GM21576 (cell line): ENCODE results near the gene SHC1.

ENCODE experiments used
- ATAC-seq: cut with Tn5 transposase; IDR thresholded peaks from one replicate; pipeline ENCODE4 v1.9.1; 2021; ENCODE audit warnings: mild to moderate bottlenecking, moderate library complexity; ENCODE audit not compliant: unreplicated experiment

SHC1 gene

GRCh38 chr1:154959426-154959780 lies 11.1 kb downstream of the SHC1 start:
- no peak for ATAC-seq

DNA sequence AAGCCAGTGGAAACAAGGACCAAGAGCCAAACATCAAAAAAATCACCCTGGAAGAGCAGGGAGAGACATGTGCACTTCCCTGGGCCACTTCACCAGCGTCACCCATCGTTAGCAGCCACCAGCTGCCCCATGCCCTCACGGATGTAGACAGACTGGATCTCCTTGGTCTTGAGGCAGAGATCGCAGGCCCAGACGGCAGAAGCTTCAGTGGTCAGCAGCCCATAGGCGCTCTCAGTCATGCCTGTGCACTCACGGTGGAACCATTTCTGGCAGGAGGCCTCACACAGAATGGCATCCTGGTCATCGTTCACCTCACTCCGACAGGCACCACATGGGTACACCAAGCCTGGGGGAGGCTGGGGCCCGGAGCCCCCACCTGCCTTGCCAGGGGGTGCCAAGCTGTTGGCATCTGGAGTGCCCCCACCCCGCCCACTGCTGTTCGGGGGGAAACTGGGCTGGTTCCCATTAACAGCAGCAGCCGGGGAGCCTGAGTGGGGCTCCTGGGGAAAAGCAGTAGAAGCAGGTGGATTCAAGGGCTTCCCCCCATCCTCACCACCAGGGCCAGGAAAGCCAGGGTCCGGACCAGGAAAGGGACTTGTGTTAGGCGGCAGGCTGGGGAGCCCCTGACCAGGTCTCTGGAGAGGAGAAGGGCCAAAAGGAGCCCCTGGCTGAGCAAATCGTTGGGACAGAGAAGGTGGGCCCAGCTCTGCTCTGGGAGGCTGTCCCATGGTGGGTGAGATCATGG lies 11.7 kb downstream of the SHC1 start:
- no peak for ATAC-seq

DNA sequence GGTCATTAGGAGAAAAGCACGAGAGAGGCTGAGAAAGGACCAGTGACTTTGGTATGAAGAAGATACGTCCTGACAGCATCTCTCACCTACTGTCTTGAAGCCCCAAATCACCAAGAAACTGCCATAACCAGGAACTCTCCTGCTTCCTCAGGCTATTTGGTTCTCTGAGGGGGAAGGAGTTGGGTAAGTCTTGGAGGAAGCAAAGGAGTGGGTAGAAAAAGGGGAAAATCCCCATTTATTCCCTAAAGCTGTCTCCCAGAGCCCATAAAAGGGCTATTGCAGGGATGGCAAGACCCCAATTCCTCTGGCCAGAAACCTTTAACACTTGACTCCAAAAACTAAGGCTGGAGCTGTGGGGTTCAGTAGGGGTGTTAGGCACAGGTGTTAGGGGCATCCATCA lies 12.5 kb downstream of the SHC1 start:
- ATAC-seq, result no peak

DNA sequence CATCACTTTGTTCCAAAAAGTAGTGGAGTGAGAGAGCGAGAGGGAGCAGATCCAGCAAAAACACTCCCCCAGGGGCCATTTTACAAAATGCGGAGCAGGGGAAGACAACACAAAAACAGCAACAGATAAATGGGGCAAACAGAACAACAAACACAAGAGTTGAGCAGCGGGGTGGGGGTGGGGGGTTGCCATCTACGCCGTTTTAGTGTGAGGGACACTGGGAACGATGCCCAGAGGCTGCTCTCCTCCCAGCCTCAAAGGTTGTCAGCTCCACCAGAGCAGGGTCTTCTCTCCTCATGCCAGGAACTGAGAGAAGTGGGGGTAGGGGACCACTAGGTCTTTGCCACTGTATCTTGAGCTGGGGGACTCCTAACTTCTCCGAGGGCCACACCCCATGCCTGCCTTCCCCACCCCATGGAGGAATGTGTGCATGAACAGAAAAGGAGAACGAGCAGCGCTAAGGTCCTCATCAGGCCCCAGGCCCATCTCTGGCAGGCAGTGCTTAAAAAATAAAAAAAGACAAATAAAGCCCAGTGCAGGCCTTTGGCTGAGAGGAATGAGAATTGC lies 13.4 kb downstream of the SHC1 start:
- ATAC-seq, result no peak

- no peak for ATAC-seq
These were observed 14.0 kb downstream of the SHC1 start for GRCh38 chr1:154956544-154956941.

DNA sequence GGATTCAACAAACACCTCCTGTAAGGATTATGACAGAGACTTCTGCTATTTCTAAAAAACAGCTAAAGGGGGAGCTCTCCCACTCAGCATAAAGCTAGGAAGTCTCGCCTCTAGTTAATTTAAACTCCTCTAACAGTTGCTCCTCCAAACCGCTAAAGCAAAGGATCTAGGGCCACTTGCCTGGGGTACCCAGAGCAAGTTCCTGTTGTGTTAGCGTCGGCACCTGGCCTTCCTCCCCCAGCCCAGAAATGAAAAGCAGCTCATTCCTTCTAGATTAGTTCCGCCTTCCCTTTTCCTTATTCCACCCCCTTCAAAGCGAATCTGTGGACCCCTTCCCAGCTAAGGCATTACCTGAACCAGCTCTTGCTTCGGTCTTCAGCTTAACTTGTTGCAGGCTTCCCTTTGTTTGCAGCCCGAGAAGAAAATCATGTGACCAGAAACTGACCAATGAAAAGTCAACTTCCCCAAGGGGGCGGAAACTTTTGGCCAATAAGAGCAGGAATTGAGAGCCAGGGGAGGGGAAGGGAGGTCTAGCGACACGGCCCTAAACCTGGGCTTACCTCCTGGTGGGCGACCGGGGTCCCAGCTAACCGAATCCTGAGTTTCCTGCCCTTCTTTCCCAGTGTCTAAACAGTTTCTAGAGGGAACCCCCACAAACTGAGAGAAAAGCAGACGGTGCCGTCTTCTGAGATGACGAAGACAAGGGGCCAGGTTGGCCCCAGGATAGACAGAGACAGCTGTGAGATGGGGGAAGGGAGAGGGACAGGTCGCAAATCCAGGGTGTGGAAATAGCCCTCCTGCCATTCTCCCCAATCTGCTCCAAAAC lies 14.6 kb downstream of the SHC1 start, which contains the start of gene PBXIP1:
PBXIP1 (minus strand) TSS at position 382 of the 826 bp plus-strand sequence. CDS start 2,378 bp downstream, outside the sequence.
- ATAC-seq, result peak; percentile 52

GRCh38 chr1:154955039-154955717 lies 15.4 kb downstream of the SHC1 start:
- ATAC-seq, result peak; percentile 68

- ATAC-seq, result no peak
These were observed 16.0 kb downstream of the SHC1 start for GRCh38 chr1:154954541-154954940.

GRCh38 chr1:154953611-154954038 lies 16.9 kb downstream of the SHC1 start:
- ATAC-seq, result no peak

DNA sequence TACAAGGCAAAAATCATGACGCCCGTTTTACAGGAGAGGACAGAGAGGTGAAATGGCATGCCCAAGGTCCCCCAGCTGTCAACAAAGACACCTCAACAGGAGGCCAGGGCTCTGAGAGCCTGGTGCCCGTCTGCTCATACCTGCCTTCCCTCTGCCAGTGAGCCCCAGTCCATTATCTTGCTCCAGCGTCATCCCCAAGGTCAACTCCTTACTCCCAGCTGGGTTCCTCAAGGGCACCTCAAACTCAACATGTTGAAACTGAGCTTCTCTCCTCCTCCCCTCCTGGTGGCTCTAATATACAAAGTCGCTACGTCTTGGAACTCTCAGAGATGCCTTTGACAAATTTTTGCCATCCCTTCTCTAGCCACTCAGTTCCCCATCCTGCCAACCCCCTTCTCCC lies 17.9 kb downstream of the SHC1 start:
- ATAC-seq, result no peak

DNA sequence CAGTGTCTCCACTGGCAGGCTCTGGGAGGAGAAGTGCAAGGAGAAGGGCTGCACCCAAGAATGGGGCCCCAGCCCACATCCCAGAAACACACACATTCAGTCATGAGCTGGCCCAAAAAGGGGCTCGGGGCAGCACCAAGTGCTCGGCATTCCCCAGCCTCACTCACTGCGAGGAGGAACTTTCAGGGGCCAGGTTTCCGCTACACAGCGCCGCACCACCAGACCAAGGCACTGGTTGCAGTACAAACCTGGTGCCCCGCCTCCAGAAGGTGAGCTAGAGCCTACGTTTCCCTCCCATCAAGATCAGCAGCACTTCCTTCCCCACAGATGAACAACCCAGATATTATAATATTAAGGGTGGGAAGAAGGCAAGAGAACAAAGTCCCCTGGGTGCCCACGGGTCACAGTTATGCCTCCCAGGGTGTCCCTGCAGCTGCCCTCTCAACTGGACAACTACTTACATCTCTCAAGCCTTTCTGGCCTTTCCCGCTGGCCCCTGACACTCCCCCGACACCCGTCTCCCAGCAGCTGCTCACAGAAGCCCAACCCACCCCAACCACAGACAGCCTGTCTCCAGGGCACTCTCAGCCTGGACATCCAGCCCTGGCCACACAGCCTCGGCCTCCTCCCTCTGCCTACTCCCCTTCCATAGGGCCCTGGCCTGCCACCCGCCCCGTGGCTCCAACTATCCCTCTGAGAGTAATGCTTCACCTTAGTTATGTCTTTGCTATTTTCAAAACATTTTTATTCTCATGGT lies 18.5 kb downstream of the SHC1 start:
- no peak for ATAC-seq

DNA sequence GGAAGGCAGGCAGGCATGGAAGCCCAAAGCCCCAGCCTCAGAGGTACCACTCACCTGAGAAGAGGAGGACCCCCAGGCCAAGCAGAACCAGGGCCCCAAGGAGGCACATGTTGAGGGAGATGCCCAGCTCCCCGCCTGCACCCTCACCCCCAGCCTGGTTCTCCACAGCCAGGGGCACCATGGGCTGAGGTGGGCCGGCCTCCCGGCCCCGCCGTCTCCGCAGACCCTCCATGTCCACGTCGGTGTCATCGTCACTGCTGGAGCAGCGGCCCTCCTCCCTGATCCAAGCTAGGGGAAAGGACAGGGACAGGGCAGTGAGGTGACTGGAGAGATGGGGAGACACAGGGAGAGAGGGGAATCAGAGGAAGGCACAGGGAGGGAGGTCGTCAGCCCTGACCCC lies 22.5 kb downstream of the SHC1 start:
- no peak for ATAC-seq

- no peak for ATAC-seq
These were observed 24.3 kb downstream of the SHC1 start for GRCh38 chr1:154945962-154946850.

DNA sequence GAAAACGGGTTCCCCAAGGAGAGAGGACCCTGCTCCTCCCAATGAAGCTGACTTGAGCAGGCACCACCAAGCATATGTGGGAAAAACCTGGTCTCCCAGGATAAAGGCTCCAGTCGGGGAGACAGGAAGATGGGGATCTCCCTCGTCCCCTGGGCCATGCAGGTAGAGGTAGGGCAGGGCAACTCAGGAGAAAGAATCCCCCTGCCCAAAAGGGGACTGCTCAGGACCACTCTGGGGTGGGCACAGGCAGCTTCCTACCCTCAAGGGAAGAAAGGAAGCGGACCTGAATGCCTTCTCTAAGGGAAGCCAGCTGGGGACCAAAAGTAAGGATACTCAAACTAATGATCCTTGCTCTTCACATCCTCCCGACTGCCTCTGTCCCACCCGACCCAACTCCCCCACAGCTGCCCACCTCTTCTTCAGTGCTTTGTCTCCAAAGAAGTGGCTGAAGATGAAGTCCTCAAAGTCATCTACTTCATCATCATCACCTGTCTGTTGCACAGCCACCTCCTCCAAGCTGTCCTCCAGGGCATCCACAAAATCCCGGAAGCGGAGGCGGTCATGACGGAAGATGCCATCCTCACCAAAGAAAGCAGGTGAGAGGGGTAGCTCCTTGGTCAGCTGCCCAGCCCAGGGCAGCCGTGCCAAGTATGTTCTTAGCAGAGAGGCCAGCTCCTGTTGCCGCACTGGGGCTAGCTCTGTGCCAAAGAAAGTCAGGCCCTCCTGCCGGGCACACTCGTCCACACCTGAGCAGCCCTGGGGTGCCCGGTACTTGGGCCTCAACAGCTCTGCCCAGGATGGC lies 25.2 kb downstream of the SHC1 start:
- no peak for ATAC-seq

- ATAC-seq, result no peak
These were observed 26.0 kb downstream of the SHC1 start for GRCh38 chr1:154944401-154945159.

DNA sequence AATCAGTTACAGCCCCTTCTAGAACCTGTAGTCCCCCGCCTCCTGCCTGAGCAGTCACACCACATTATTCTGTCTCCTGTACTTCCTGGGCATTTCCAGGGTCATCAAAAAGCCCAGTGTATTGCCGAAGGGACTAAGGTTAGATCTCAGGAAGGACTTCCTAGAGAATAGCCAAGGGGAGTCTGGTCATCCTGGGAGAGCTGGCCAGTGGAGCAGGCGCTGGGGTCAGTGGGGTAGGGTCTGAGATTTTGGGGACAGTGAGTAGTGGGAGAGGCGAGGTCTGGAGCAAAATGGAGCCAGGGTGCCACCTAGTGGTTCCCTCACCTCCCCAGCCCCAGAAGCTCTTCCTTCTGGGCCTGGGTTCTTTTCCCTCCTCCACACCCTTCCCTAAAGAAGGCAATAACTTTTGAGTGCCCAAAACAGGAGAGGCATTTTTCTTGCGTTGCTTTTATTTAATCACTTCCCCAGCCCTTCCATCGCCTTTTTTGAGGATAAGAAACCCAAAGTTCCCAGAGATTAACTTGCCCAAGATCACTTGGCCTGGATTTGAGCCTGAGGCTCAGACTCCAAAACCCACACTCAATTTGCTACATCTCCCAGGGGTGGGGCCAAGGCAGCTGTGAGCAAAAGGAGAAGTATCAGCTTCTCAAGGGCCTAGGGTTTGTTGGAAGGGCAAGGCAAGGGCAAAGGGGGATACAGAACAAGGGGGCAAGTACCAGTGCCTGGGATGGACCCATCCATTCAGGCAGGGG lies 26.7 kb downstream of the SHC1 start:
- ATAC-seq, result no peak

- ATAC-seq, result no peak
These were observed 29.1 kb downstream of the SHC1 start for GRCh38 chr1:154941333-154942013.
